ENCODE results near the gene WDR93.

The WDR93 gene

DNA sequence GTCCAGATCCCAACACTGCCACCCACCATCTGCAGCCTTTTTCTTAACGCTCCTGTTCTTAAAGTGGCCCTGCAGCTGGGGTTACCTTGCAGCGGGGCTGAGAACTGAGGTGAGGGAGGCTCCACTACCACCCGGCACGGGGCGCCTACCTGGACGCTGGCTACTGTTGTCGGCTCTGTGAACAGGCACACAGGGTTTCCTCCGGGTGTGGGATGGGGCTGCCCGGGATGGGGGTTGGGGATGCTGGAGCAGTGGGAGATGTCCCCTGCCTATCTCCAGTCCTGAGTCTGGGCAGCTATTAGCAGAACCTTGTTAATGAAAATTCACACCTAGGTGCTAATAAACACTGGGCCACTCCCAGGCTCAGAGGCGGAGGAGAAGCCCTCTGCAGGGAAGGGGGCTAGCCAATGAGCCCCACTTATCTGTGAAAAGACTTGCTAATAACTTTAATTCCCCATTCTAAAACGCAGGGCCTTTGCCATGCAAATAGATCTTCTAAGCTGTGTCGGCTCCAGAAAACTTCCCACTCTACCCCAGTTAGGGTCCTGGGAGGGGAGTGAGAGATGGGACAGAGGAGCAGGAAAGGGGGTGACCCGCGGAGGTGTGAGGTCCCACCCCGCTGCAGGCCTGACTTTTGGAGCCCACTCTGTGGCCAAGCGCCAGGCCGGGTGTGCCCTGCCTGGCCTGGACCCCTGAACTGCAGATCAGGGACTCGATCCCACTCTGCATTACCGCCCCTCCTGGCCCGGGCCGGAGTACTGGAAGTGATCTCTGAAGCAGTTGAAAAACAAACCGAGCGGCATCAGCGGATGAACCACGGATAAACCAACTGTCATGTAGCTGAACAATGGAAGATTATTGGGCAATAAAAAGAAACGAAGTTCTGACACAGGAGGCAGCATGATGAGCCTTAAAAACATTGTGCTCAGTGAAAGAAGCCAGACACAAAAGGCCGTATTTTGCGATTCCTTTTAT, 57.4 kb downstream of the WDR93 start:
- Histone ChIP-seq H3K27ac (ENCODE audit: extremely low read depth, low read depth, low read length) (no peak overlapping the region), H3K4me1 (ENCODE audit: control insufficient read depth, insufficient read depth, low read length) (peaks cover 8% of the 10 kb centered on the region; the same call in 1 of the 2 replicates), H3K4me3 (ENCODE audit: low read depth, low read length) (no peak overlapping the region), H3K9me3 (ENCODE audit: control insufficient read depth, insufficient read depth, low read depth, low read length) (no peaks in the 10 kb centered on the region), H3K36me3 (ENCODE audit: control insufficient read depth in 2 of 2, insufficient read depth in 1 of 2, low read length in 2 of 2) (no peaks in the 10 kb centered on the region; a peak in 1 of 3 replicates)
- no peak for TF ChIP-seq ZNF837 (tag by site-specific recombination; IDR thresholded peaks at IDR 0.05)
- TF ChIP-seq ZBTB44 (tag by site-specific recombination; IDR thresholded peaks at IDR 0.05): no peak
- no peak for TF ChIP-seq ZIC2 (tag by site-specific recombination; IDR thresholded peaks at IDR 0.05)
- no peak for TF ChIP-seq ZNF701 (tag by site-specific recombination; IDR thresholded peaks at IDR 0.05)
- TF ChIP-seq, protein P1, sequence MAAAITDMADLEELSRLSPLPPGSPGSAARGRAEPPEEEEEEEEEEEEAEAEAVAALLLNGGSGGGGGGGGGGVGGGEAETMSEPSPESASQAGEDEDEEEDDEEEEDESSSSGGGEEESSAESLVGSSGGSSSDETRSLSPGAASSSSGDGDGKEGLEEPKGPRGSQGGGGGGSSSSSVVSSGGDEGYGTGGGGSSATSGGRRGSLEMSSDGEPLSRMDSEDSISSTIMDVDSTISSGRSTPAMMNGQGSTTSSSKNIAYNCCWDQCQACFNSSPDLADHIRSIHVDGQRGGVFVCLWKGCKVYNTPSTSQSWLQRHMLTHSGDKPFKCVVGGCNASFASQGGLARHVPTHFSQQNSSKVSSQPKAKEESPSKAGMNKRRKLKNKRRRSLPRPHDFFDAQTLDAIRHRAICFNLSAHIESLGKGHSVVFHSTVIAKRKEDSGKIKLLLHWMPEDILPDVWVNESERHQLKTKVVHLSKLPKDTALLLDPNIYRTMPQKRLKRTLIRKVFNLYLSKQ (tag by site-specific recombination; IDR thresholded peaks at IDR 0.05; ENCODE audit: borderline replicate concordance): no peak
- TF ChIP-seq ZFP3 (tag by site-specific recombination; IDR thresholded peaks at IDR 0.05; ENCODE audit: low read depth): no peak
- no peak for TF ChIP-seq ZNF140 (tag by site-specific recombination; IDR thresholded peaks at IDR 0.05)
- no peak for TF ChIP-seq ZNF146 (tag by site-specific recombination; IDR thresholded peaks at IDR 0.05)
- no peak for TF ChIP-seq ZNF148 (tag by site-specific recombination; IDR thresholded peaks at IDR 0.05; ENCODE audit: borderline replicate concordance)
- TF ChIP-seq ZNF423 (tag by site-specific recombination; IDR thresholded peaks at IDR 0.05): no peak
- TF ChIP-seq ZNF621 (tag by site-specific recombination; IDR thresholded peaks at IDR 0.05): no peak
- TF ChIP-seq, protein P2, sequence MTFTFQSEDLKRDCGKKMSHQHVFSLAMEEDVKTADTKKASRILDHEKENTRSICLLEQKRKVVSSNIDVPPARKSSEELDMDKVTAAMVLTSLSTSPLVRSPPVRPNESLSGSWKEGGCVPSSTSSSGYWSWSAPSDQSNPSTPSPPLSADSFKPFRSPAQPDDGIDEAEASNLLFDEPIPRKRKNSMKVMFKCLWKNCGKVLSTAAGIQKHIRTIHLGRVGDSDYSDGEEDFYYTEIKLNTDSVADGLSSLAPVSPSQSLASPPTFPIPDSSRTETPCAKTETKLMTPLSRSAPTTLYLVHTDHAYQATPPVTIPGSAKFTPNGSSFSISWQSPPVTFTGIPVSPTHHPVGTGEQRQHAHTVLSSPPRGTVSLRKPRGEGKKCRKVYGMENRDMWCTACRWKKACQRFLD (tag by site-specific recombination; IDR thresholded peaks at IDR 0.05): no peak
- no peak for TF ChIP-seq ZNF600 (tag by site-specific recombination; IDR thresholded peaks at IDR 0.05)
- no peak for TF ChIP-seq ZNF629 (tag by site-specific recombination; IDR thresholded peaks at IDR 0.05)
- TF ChIP-seq, protein P3, sequence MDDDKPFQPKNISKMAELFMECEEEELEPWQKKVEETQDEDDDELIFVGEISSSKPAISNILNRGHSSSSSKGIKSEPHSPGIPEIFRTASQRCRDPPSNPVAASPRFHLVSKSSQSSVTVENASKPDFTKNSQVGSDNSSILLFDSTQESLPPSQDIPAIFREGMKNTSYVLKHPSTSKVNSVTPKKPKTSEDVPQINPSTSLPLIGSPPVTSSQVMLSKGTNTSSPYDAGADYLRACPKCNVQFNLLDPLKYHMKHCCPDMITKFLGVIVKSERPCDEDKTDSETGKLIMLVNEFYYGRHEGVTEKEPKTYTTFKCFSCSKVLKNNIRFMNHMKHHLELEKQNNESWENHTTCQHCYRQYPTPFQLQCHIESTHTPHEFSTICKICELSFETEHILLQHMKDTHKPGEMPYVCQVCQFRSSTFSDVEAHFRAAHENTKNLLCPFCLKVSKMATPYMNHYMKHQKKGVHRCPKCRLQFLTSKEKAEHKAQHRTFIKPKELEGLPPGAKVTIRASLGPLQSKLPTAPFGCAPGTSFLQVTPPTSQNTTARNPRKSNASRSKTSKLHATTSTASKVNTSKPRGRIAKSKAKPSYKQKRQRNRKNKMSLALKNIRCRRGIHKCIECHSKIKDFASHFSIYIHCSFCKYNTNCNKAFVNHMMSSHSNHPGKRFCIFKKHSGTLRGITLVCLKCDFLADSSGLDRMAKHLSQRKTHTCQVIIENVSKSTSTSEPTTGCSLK (tag by site-specific recombination; IDR thresholded peaks at IDR 0.05): no peak
- TF ChIP-seq ZNF223 (tag by site-specific recombination; IDR thresholded peaks at IDR 0.05): no peak
- TF ChIP-seq ZFHX2 (tag by site-specific recombination; conservative IDR thresholded peaks at IDR 0.05): no peak
- TF ChIP-seq ZNF660 (tag by site-specific recombination; IDR thresholded peaks at IDR 0.05): no peak
- no peak for TF ChIP-seq REST (tag by site-specific recombination; IDR thresholded peaks at IDR 0.05)
- TF ChIP-seq KLF7 (tag by site-specific recombination; IDR thresholded peaks at IDR 0.05; ENCODE audit: borderline replicate concordance): no peak
- ChIA-PET POLR2A (no interaction called here), CTCF (interaction anchor here (0.6 to 1.1 kb wide), 7 partner anchors 13 to 1208 kb away, joined by 3 read pairs; no protein-coding TSS in a partner anchor)
